PC-9 (cell line): Measurements from ENCODE around the gene MYO18A.

Source experiments
- EZH2 ChIP-seq: fragments of 200-600 bp; sonication (generic); IDR thresholded peaks from 2 replicates; pipeline ENCODE4 v1.8.0; 2017; ENCODE audit warnings: antibody characterized with exemption, low read depth
- TF ChIP-seq, protein P1 (sequence below): fragments of 200-600 bp; sonication (generic); conservative IDR thresholded peaks from 2 replicates; pipeline ENCODE4 v1.6.1; 2017; ENCODE audit warnings: mixed run types, antibody characterized with exemption, mild to moderate bottlenecking, moderate library complexity

DNA sequence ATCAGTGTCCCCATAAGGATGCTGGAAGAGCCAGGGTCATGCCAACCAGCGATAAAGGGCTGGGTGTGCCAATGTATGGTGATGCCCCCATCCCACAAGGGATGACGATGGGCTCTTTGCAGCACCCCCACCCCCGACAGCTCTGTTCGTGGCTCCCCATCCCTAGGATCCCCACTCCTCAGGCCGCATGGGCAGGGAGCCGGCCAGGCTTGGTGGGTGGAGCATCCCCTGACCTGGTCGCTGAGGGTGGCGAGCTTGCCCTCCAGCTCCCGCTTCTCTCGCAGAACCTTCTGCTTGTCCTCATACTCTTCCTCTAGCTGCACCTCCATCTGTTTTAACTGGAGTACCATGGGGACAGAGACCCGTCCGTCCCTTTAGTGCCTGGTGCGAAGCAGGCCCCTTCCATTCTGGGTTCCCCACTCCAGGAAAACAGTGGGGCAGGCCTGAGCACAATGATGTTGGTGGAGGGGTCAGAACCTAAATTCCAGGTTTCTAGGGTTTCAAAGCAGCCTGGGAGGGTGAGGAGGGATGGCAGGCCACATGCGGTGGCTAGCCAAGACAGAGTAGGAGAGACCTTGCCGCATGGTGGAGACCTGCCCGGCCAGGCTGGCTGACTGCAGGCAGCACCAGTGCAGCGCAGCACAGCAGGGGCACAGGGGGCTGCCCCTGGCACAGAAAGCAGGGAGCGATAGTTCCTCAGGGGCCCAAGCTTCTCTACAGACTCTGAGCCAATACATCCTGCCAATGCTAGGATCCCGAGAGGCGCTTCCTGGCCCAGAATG, 86.9 kb downstream of the MYO18A start:
- TF ChIP-seq, protein P1, sequence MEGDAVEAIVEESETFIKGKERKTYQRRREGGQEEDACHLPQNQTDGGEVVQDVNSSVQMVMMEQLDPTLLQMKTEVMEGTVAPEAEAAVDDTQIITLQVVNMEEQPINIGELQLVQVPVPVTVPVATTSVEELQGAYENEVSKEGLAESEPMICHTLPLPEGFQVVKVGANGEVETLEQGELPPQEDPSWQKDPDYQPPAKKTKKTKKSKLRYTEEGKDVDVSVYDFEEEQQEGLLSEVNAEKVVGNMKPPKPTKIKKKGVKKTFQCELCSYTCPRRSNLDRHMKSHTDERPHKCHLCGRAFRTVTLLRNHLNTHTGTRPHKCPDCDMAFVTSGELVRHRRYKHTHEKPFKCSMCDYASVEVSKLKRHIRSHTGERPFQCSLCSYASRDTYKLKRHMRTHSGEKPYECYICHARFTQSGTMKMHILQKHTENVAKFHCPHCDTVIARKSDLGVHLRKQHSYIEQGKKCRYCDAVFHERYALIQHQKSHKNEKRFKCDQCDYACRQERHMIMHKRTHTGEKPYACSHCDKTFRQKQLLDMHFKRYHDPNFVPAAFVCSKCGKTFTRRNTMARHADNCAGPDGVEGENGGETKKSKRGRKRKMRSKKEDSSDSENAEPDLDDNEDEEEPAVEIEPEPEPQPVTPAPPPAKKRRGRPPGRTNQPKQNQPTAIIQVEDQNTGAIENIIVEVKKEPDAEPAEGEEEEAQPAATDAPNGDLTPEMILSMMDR: no peak
- no peak for TF ChIP-seq EZH2
